ENCODE data around the gene RHBDD3. TPM values are rescaled to one million over a fixed set of nuclear protein-coding genes. Genes with fewer than 3 reads are reported as not detected.

RHBDD3 gene
- total RNA-seq, 1 experiment from 2014 or later, result 49.6 TPM

- intact Hi-C loops (cut with micrococcal nuclease; ENCODE audit: unreplicated experiment), result no loop called here
- Histone ChIP-seq H3K9me3 (no peaks in the 10 kb centered on the region), H3K36me3 (ENCODE audit: control insufficient read depth, insufficient read depth, low read length) (no peaks in the 10 kb centered on the region), H3K27me3 (replicated peaks; ENCODE audit: control insufficient read depth, insufficient read depth, low read length) (no peaks in the 10 kb centered on the region), H3K4me1 (no peaks in the 10 kb centered on the region), H3K4me3 (ENCODE audit: low read depth, low read length) (no peak overlapping the region)
- H3K27ac Mint-ChIP-seq (ENCODE audit: unreplicated experiment), result no peak overlapping the region
- H3K9me3 Mint-ChIP-seq (ENCODE audit: unreplicated experiment), result no peaks in the 10 kb centered on the region
- no peaks in the 10 kb centered on the region for H3K27me3 Mint-ChIP-seq (ENCODE audit: insufficient read depth, unreplicated experiment)
- no peak overlapping the region for H3K4me3 Mint-ChIP-seq (ENCODE audit: unreplicated experiment)
- H3K36me3 Mint-ChIP-seq (ENCODE audit: insufficient read depth, unreplicated experiment), result no peaks in the 10 kb centered on the region
- no peak for DNase-seq
- ChIA-PET POLR2A (no interaction called here), CTCF (no interaction called here)
- no TSS peak for BruUV-seq (replicated peaks)
- no peak for TF ChIP-seq CTCF (IDR thresholded peaks at IDR 0.05; ENCODE audit: insufficient read depth in 1 of 2, low read depth in 1 of 2, low read length in 1 of 2, severe bottlenecking in 1 of 2, unreplicated experiment in 1 of 2)
- H3K4me1 Mint-ChIP-seq (ENCODE audit: low read depth, unreplicated experiment), result no peaks in the 10 kb centered on the region
Measured at GRCh38 chr22:29254286-29254660, 13.5 kb downstream of the RHBDD3 start.

- no peak for TF ChIP-seq CTCF (IDR thresholded peaks at IDR 0.05; ENCODE audit: insufficient read depth in 1 of 2, low read depth in 1 of 2, low read length in 1 of 2, severe bottlenecking in 1 of 2, unreplicated experiment in 1 of 2)
- CTCF ChIA-PET, result no interaction called here
- Histone ChIP-seq H3K4me3 (ENCODE audit: low read depth, low read length) (no peak overlapping the region), H3K4me1 (no peaks in the 10 kb centered on the region), H3K9me3 (no peaks in the 10 kb centered on the region), H3K27me3 (replicated peaks; ENCODE audit: control insufficient read depth, insufficient read depth, low read length) (no peaks in the 10 kb centered on the region), H3K36me3 (ENCODE audit: control insufficient read depth, insufficient read depth, low read length) (no peaks in the 10 kb centered on the region)
- H3K36me3 Mint-ChIP-seq (ENCODE audit: insufficient read depth, unreplicated experiment), result no peaks in the 10 kb centered on the region
- no peak for DNase-seq
- no peaks in the 10 kb centered on the region for H3K9me3 Mint-ChIP-seq (ENCODE audit: unreplicated experiment)
- POLR2A ChIA-PET, result no interaction called here
- H3K27ac Mint-ChIP-seq (ENCODE audit: unreplicated experiment), result no peak overlapping the region
- BruUV-seq (replicated peaks), result no TSS peak
- intact Hi-C loops (cut with micrococcal nuclease; ENCODE audit: unreplicated experiment), result no loop called here
- H3K4me1 Mint-ChIP-seq (ENCODE audit: low read depth, unreplicated experiment), result no peaks in the 10 kb centered on the region
- H3K27me3 Mint-ChIP-seq (ENCODE audit: insufficient read depth, unreplicated experiment), result no peaks in the 10 kb centered on the region
- no peak overlapping the region for H3K4me3 Mint-ChIP-seq (ENCODE audit: unreplicated experiment)
Measured at GRCh38 chr22:29253561-29254285, 14.1 kb downstream of the RHBDD3 start.

- Mint-ChIP-seq H3K36me3 (ENCODE audit: insufficient read depth, unreplicated experiment) (no peaks in the 10 kb centered on the region), H3K27me3 (ENCODE audit: insufficient read depth, unreplicated experiment) (no peaks in the 10 kb centered on the region), H3K4me1 (ENCODE audit: low read depth, unreplicated experiment) (no peaks in the 10 kb centered on the region), H3K9me3 (ENCODE audit: unreplicated experiment) (no peaks in the 10 kb centered on the region), H3K27ac (ENCODE audit: unreplicated experiment) (no peak overlapping the region), H3K4me3 (ENCODE audit: unreplicated experiment) (no peak overlapping the region)
- H3K27me3 ChIP-seq (replicated peaks; ENCODE audit: control insufficient read depth, insufficient read depth, low read length), result no peaks in the 10 kb centered on the region
- no peaks in the 10 kb centered on the region for H3K36me3 ChIP-seq (ENCODE audit: control insufficient read depth, insufficient read depth, low read length)
- H3K9me3 ChIP-seq, result no peaks in the 10 kb centered on the region
- H3K4me1 ChIP-seq, result no peaks in the 10 kb centered on the region
- CTCF ChIA-PET, result no interaction called here
- intact Hi-C loops (cut with micrococcal nuclease; ENCODE audit: unreplicated experiment), result no loop called here
- H3K4me3 ChIP-seq (ENCODE audit: low read depth, low read length), result no peak overlapping the region
- no peak for DNase-seq
- no TSS peak for BruUV-seq (replicated peaks)
- TF ChIP-seq CTCF (IDR thresholded peaks at IDR 0.05; ENCODE audit: insufficient read depth in 1 of 2, low read depth in 1 of 2, low read length in 1 of 2, severe bottlenecking in 1 of 2, unreplicated experiment in 1 of 2), result no peak
- POLR2A ChIA-PET, result no interaction called here
Measured at GRCh38 chr22:29251981-29252911, 15.5 kb downstream of the RHBDD3 start.

All from Caco-2 (cell line).